GM12878 (cell line): ENCODE data around the gene PDZD2. TPM values are rescaled to one million over a fixed set of nuclear protein-coding genes. Genes with fewer than 3 reads are reported as not detected.

Experiments used
- ATAC-seq: fragments of 200-7000 bp; cut with Tn5 transposase; 3 replicates; pipeline ENCODE4 v1.9.1; 2020; ENCODE audit warnings: mild to moderate bottlenecking, moderate library complexity
- BruUV-seq: library from RNA; stranded (reverse); fragments of 400-500 nt; replicated peaks from 2 replicates; lab custom pipeline; 2021; lab: Mats Ljungman, UMichigan
- CTCF ChIA-PET: fragments of 300-600 bp; sonication (Branson Sonifier 250); formaldehyde crosslinking; extraction: SDS; loops from one replicate; lab custom pipeline; 2021; ENCODE audit warnings: inconsistent platforms; lab: Yijun Ruan, JAX
- POLR2A ChIA-PET: fragments of 350-600 bp; formaldehyde crosslinking; extraction: SDS; loops from one replicate; lab custom pipeline; 2021; ENCODE audit warnings: inconsistent platforms; lab: Charles Lee
- RAD21 ChIA-PET: fragments of 300-600 bp; sonication (Branson Sonifier 250); formaldehyde crosslinking; loops from one replicate; lab custom pipeline; 2023; ENCODE audit warnings: antibody characterized with exemption; ENCODE audit not compliant: unreplicated experiment; lab: Charles Lee
- SMC1A ChIA-PET: fragments of 300-600 bp; sonication (Branson Sonifier 250); formaldehyde crosslinking; loops from one replicate; lab custom pipeline; 2023; ENCODE audit not compliant: unreplicated experiment, uncharacterized antibody; lab: Charles Lee
- DNase-seq: peaks from one replicate; pipeline ENCODE4 v3.0.0-alpha.2; 2011; ENCODE audit warnings: low read depth, low spot score
- FAIRE-seq: peaks from 3 replicates; lab custom pipeline; 2011; peaks lifted over from hg19 to GRCh38; lab: Jason Lieb, UNC
- H2AFZ ChIP-seq: 2 replicates; pipeline ENCODE4 v1.6.0; 2011; ENCODE audit warnings: low read depth, low read length, control low read depth; ENCODE audit not compliant: control insufficient read depth
- H3K27ac ChIP-seq: 2 replicates; pipeline ENCODE4 v1.5.1; 2011; ENCODE audit warnings: control low read depth; ENCODE audit not compliant: control insufficient read depth, insufficient read depth
- H3K27me3 ChIP-seq, 2 experiments: replicated peaks in 1 of 2; 2 replicates each; pipeline versions ENCODE4 v1.6.0 to v1.6.1; 2011; ENCODE audit warnings: low read length in 1 of 2; ENCODE audit not compliant: control insufficient read depth in 2 of 2, insufficient read depth in 2 of 2
- H3K36me3 ChIP-seq, 2 experiments: 2 replicates each; pipeline ENCODE4 v1.5.1; 2011; ENCODE audit warnings: low read length in 1 of 2; ENCODE audit not compliant: control insufficient read depth in 2 of 2, insufficient read depth in 2 of 2
- H3K4me1 ChIP-seq: 2 replicates; pipeline ENCODE4 v1.6.1; 2011; ENCODE audit warnings: mild to moderate bottlenecking, low read length, moderate library complexity, mixed read lengths; ENCODE audit not compliant: control insufficient read depth, insufficient read depth
- H3K4me2 ChIP-seq: 2 replicates; pipeline ENCODE4 v1.6.0; 2011; ENCODE audit warnings: control low read depth; ENCODE audit not compliant: control insufficient read depth, insufficient read depth
- H3K4me3 ChIP-seq: fragments of 200-600 bp; sonication (generic); 2 replicates; pipeline ENCODE4 v1.5.1; 2016
- H3K79me2 ChIP-seq: 2 replicates; pipeline ENCODE4 v1.6.0; 2011; ENCODE audit warnings: low read length; ENCODE audit not compliant: control insufficient read depth, insufficient read depth
- H3K9ac ChIP-seq: 2 replicates; pipeline ENCODE4 v1.8.0; 2011; ENCODE audit warnings: low read length, control low read depth, mixed read lengths; ENCODE audit not compliant: control insufficient read depth, insufficient read depth
- H3K9me3 ChIP-seq: replicated peaks from 3 replicates; pipeline ENCODE4 v1.5.1; 2011; ENCODE audit warnings: mild to moderate bottlenecking, low read length; ENCODE audit not compliant: control insufficient read depth, insufficient read depth
- H4K20me1 ChIP-seq: 2 replicates; pipeline ENCODE4 v1.6.0; 2011; ENCODE audit not compliant: control insufficient read depth, insufficient read depth
- CREM ChIP-seq: IDR thresholded peaks from 2 replicates; pipeline ENCODE4 v1.6.1; 2014; ENCODE audit warnings: antibody characterized with exemption, low read depth
- EP300 ChIP-seq, 2 experiments: fragments of 150-350 bp in 1 of 2; IDR thresholded peaks; 2 replicates each; pipeline ENCODE4 v1.6.1; 2011 to 2012; ENCODE audit warnings: low read depth in 2 of 2, low read length in 2 of 2, borderline replicate concordance in 1 of 2, improper control_type of control experiment in 1 of 2, inconsistent platforms in 1 of 2; ENCODE audit not compliant: control insufficient read depth in 1 of 2
- MYB ChIP-seq: fragments of 150-350 bp; IDR thresholded peaks from 2 replicates; pipeline ENCODE4 v1.6.1; 2014; ENCODE audit warnings: mild to moderate bottlenecking, low read depth, low read length, borderline replicate concordance
- RCOR1 ChIP-seq: conservative IDR thresholded peaks from 2 replicates; pipeline ENCODE4 v1.6.1; 2012; ENCODE audit warnings: low read depth, low read length, improper control_type of control experiment
- SUPT20H ChIP-seq: IDR thresholded peaks from 2 replicates; pipeline ENCODE4 v1.6.1; 2011; ENCODE audit warnings: low read depth, mild to moderate bottlenecking, low read length, moderate library complexity, borderline replicate concordance; ENCODE audit not compliant: control insufficient read depth
- TCF3 ChIP-seq: IDR thresholded peaks from 2 replicates; pipeline ENCODE4 v1.6.1; 2012; ENCODE audit warnings: low read depth, mild to moderate bottlenecking, low read length, borderline replicate concordance; ENCODE audit not compliant: insufficient read depth
- ZBED1 ChIP-seq: IDR thresholded peaks from 2 replicates; pipeline ENCODE4 v1.6.1; 2016; ENCODE audit warnings: borderline replicate concordance
- WGBS: methylation state at CpG from one replicate; pipeline ENCODE4 v1.1.6; 2016; ENCODE audit warnings: low lambda C conversion rate; ENCODE audit not compliant: insufficient replicate concordance, insufficient coverage; ENCODE audit errors: missing lambda C conversion rate; 5-methylcytosine and 5-hydroxymethylcytosine counted together
- in situ Hi-C: fragments of 300-500 bp; cut with MboI; formaldehyde crosslinking; loops from 9 replicates; pipeline ENCODE4 v1.14.3; 2018; ENCODE audit warnings: mixed read lengths
- intact Hi-C: fragments of 100-400 bp; cut with micrococcal nuclease; formaldehyde crosslinking; loops from one replicate; pipeline ENCODE4 v1.14.2; 2022; ENCODE audit not compliant: unreplicated experiment
- polyA plus RNA-seq, 11 experiments: library from polyadenylated mRNA; depleted of rRNA in 4 of 11; unstranded in 6 of 11; stranded (reverse) in 5 of 11; fragments of >200 nt; fragmentation: Nextera tagmentation in 4 of 11; fragmentation: Illumina TruSeq in 1 of 11; extraction: Ambion mirVana in 4 of 11; extraction: Trizol in 1 of 11; gene quantifications; 1 replicate in 1 of 11; 2 replicates in 10 of 11; pipeline versions ENCODE4 v1.2.1 to v1.2.3, GENCODE V29; 2011 to 2016; ENCODE audit warnings: inconsistent platforms in 2 of 11, missing spikeins in 2 of 11, low read depth in 1 of 11
- total RNA-seq, 4 experiments: library from RNA; depleted of rRNA in 3 of 4; stranded (reverse); fragments of >200 nt in 3 of 4; fragmentation: Illumina TruSeq in 1 of 4; extraction: Trizol in 1 of 4; gene quantifications; 2 replicates each; pipeline versions ENCODE4 v1.2.1 to v1.2.3, GENCODE V29; 2013 to 2021
- TF ChIP-seq, protein P1 (sequence below): IDR thresholded peaks from 2 replicates; pipeline ENCODE4 v1.6.1; 2011; ENCODE audit warnings: low read depth, mild to moderate bottlenecking, low read length, moderate library complexity, borderline replicate concordance; ENCODE audit errors: extremely low read depth
- TF ChIP-seq, protein P2 (sequence below): fragments of 450-650 bp; formaldehyde crosslinking; IDR thresholded peaks from 2 replicates; pipeline ENCODE4 v1.5.0; 2022; ENCODE audit warnings: mild to moderate bottlenecking, missing genetic modification characterization

PDZD2 gene
- total and polyA plus RNA-seq, 10 of the 15 experiments (the other 5 are each of a cell fraction or from before 2014, with no cell fraction given), result 0.01 to 0.58 (median 0.29) TPM; not detected in 3

DNA sequence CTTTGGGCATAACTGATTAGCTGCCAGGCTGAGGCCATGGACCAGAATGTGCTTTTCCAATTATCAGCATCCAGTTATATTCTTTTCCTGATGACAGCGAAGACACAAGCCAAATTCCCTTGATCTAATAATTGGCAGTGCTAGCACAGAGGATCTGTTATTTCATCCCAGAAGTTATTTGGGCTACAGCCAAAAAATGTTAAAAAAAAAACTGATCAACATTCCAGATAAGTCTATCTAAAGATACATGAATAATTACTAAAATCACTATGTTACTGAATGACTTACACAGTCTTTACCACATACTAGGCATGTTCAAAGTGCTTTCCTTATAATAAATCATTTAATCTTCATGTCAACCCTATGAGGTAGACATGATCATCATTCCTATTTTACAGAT lies 13.5 kb upstream of the PDZD2 start:
- 0% methylated on average over 1 of the region's 1 CpG for WGBS

More for the DNA sequence above, 13.5 kb upstream of the PDZD2 start:
- Histone ChIP-seq H3K79me2 (no peaks in the 10 kb centered on the region), H3K36me3 (no peaks in the 10 kb centered on the region), H2AFZ (no peak overlapping the region), H3K27ac (no peak overlapping the region), H4K20me1 (no peaks in the 10 kb centered on the region), H3K27me3 (no peaks in the 10 kb centered on the region; a peak in 1 of 4 replicates), H3K9ac (no peak overlapping the region), H3K4me2 (no peak overlapping the region), H3K4me3 (no peak overlapping the region), H3K4me1 (no peaks in the 10 kb centered on the region), H3K9me3 (no peaks in the 10 kb centered on the region)
- ATAC-seq (no peak), DNase-seq (no peak), FAIRE-seq (no peak)
- ChIA-PET SMC1A (no interaction called here), CTCF (no interaction called here), POLR2A (no interaction called here), RAD21 (no interaction called here)
- intact Hi-C loops, result no loop called here
- TF ChIP-seq CREM (no peak), ZBED1 (no peak), MYB (no peak), RCOR1 (no peak), EP300 (IDR thresholded peaks at IDR 0.05; ENCODE audit: borderline replicate concordance in 1 of 2, control insufficient read depth in 1 of 2, low read depth in 2 of 2, low read length in 2 of 2) (no peak), TCF3 (no peak), SUPT20H (no peak)
- TF ChIP-seq, protein P1, sequence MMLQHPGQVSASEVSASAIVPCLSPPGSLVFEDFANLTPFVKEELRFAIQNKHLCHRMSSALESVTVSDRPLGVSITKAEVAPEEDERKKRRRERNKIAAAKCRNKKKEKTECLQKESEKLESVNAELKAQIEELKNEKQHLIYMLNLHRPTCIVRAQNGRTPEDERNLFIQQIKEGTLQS, result no peak
- TF ChIP-seq, protein P2, sequence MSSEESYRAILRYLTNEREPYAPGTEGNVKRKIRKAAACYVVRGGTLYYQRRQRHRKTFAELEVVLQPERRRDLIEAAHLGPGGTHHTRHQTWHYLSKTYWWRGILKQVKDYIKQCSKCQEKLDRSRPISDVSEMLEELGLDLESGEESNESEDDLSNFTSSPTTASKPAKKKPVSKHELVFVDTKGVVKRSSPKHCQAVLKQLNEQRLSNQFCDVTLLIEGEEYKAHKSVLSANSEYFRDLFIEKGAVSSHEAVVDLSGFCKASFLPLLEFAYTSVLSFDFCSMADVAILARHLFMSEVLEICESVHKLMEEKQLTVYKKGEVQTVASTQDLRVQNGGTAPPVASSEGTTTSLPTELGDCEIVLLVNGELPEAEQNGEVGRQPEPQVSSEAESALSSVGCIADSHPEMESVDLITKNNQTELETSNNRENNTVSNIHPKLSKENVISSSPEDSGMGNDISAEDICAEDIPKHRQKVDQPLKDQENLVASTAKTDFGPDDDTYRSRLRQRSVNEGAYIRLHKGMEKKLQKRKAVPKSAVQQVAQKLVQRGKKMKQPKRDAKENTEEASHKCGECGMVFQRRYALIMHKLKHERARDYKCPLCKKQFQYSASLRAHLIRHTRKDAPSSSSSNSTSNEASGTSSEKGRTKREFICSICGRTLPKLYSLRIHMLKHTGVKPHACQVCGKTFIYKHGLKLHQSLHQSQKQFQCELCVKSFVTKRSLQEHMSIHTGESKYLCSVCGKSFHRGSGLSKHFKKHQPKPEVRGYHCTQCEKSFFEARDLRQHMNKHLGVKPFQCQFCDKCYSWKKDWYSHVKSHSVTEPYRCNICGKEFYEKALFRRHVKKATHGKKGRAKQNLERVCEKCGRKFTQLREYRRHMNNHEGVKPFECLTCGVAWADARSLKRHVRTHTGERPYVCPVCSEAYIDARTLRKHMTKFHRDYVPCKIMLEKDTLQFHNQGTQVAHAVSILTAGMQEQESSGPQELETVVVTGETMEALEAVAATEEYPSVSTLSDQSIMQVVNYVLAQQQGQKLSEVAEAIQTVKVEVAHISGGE (CRISPR knock-in tag), result no peak
- BruUV-seq, result no TSS peak
- in situ Hi-C loops, result no loop called here
